MV-4-11 (cell line): ENCODE measurements around the gene IL16.
"Not testable (repeated sequence)": the region's sequence is repeated elsewhere in the genome, so short reads cannot be mapped to it uniquely, and the experiment has no call there.

Experiments
- DNase-seq: peaks from one replicate; lab custom pipeline; 2025; lab: John Stamatoyannopoulos, UW

IL16 gene

DNA sequence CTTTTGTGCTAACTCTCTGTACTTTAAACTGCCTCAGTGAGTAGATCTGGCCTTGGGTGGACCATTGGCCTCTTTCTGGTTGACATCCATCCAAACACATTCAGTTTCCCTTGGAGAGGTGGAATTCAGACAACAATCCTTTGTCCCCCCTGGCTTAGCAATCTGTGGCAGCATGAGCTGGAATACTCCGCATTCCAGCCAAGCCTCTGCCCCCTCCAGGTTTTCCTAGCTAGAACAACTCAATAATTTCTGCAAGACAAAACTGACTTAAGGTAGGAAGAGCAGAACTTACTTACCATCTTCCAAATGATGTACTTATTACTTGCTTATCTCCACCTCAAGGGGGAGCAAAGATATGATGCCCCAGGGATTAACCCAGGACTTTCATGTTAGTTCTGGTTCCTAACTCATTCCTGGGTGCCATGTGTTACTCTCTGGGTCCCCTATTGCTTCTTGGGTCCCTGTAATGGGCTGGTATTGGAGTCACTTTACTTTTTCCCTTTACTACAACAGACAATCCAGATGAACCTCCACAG, 21.8 kb upstream of the IL16 start:
- no peak for DNase-seq

DNA sequence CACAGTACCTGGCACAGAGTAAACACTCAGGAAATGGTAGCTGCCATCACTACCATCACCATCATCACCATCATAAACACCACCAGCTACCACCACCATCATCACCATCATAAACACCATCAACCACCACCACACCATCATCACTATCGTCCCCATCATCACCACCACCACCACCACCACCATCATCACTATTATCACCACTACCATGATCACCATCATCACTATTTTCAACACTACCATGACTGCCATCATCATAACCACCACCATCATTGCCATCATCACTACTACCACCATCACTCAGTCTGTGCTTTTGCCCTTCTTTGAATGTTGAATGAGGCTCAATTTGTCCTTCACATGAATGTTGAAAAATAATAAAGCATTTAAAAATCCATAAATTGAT, 21.2 kb upstream of the IL16 start:
- DNase-seq = no peak

DNA sequence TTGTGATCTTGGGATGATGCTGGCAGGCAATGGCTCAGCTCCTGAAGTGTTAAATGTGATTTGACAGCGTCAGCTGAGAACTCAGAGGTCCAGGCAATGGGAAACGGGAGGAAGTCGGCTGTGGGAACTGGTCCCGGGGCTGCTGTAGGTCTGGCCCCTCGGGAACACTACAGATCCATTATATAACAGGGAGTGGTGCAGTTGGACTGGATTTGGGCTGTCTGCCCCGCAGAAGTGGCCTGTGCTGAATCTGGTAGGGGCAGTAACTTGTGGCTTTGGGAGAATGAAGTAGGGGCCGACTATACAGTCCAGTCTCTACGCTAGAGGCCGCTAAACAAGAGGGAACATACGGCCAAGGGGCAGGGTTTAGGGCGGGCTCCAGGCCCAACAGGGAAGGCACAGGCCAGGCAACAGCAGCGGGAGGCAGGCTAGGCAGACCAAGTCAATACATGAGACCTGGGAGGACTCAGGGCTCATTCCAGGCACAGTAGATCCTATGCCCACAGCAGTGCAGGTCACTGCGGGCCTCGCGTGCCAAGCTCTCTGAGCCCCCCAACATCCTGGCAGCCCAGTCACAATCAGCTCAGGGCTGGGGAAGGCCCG, 20.3 kb upstream of the IL16 start:
- DNase-seq = no peak

DNA sequence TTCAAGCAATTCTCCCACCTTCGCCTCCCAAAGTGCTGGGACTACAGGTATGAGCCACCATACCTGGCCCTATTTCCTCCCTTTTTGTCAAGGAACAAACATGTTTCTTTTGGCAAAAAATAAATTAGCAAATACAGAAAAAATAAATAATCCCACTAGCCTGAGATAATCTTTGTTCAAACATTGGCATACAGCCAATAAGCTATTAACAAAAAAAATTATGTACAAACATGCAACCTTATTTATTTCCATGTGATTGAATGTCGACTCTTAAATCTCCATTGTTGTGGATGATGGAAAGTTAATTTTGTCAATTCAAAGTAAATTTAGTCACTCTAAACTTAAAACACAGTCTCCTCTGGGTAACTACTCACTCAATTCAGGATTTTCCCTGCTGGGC, 18.3 kb upstream of the IL16 start:
- no peak for DNase-seq

DNA sequence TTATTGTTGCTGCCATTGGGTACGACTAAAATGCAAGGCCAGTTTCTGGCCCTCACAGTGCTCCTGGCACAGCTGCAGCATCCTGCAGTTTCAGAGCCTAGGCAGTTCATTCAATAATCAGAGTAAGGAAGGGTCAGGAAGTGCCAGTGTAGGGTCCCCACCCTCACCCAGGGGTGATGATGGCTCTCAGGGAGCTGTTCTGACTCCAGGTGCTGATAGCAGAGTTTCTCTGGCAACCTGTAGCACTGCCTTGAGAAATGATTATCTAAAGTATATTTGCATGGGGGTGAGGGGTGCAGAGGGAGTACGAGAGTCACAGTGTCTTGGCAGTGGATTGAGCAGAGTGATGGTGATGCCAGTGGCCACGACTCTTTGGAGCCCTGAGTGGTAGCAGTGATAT, 15.5 kb upstream of the IL16 start:
- no peak for DNase-seq

DNA sequence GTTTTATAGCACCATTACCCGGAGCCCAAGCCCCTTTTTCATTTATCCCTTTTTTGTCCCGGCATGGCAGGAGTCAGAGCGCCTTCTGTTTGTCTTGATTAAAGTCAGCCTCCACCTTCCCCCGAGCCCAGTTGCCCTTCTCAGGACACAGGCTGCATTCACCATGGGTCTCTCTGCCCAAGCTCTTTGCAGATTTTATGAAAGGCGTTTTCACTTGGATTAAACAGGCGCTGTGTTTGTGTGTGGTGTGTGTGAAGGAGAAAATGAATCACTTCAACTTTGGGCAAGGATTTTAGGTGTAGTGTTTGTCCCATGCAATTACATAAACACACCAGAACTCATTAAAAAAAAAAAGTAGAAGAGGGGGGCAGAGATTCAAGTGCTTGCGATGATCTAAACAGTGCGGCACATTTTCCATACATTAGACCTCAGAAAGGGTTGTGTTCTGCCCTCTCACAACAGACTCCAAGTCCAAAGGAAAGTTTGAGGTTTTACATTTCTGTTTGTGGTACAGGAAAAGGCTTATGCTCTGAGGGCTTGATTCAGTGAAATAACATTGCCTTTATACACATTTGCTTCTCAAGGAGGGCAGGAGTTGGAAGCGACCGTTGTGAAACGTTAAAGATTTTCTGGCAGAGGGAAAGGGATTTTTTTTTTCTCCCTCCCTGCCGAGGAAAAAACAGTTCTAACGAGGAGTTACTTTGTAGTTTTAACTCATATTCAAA, 14.5 kb upstream of the IL16 start:
- no peak for DNase-seq

DNA sequence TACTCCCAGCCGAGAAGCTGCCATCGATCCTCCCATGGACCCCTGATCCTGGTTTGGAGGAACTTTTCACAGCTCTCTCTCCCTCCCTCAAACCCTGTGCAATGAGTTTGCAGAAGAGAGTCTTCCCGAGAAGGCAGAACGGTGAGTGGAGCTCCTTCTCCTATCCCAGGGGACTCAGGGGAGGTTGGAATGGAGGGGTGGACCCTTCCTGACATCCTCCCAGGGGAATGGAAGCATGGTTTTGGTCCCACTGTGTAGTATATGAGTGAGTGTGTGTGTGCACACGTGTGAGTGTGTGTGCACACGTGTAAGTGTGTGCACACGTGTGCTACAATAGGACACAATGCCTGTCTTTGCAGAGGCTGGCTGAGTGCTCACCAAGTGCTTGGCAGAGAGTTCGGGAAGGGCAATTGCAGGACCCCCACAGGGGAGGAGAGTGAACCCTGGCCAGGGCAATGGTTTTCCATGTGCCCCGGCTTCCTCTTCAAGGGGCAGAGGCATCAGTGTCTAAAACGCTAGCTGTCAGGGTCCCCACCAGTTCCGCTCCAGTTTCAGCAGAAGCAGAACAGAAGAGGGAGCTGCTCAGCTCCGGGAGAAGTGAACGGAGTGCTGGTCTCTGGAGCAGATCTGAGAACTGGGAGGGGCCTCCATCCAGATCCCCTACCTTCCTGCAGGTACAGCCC, 13.8 kb upstream of the IL16 start:
- peak; percentile 48 for DNase-seq

DNA sequence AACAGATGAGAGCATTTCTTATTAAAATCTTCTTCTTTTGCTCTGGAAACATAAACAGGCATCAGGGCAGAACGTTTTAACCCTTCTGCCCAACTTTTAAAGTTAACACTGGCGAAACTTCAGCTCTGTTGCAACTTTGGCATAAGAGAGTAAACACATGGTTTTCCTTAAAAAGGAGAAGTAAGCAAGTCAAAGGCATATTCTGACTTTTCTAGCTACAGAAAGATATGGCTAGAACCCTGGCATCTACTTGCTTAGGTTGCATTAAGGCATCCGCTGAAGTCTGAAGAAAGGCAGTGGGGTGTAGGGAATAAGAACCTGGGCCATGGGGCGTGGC, 13.3 kb upstream of the IL16 start:
- peak; percentile 48 for DNase-seq

DNA sequence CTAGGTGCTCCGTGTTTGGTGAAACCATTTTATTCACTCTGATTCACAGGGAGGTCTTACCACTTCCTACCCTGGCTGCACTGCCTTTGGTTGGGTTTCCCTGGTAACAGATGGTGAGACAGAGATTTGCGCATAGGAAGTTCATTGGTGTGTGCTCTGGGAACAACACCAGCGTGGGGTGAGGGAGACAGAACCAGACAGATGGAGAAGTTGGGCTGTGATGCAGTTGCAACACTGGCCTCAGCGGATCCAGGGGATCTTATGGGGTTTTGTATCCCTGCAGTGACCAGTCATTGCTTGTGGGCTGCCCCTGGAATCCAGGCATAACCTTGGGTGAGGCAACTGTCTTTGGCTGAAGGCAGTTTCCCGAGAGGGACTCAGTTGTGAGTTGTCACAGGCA, 12.5 kb upstream of the IL16 start:
- peak; percentile 43 for DNase-seq

DNA sequence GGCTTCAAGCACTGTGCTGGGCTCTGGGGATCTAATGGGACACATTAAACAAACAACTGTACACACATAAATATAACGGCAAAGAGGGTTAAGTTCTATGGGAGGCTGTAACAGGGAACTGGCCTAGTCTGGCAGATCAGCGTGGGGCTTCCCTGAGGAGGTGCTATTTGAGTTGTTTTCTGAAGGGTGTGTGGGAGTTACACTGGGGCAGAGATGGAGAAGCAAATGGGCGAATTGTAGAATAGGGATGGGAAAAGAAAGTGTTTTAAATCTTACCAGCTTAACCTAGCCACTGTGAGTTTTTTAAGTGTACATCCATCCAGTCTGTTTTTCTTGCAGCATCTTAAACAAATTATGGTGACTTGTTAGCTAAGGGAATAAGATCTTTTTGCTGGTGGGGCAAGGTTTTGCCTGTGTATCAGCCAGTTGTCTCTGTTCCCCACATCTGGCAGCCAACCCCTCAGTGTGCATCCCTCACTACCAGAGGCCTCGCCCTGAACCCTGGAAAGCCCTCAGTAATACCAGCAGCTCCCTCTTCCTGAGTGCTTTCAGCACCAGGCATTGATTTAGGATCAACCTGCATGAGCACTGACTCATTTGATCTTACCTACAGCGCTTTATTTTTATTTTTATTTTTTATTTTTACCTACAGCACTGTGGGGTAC, 10.9 kb upstream of the IL16 start:
- no peak for DNase-seq

DNA sequence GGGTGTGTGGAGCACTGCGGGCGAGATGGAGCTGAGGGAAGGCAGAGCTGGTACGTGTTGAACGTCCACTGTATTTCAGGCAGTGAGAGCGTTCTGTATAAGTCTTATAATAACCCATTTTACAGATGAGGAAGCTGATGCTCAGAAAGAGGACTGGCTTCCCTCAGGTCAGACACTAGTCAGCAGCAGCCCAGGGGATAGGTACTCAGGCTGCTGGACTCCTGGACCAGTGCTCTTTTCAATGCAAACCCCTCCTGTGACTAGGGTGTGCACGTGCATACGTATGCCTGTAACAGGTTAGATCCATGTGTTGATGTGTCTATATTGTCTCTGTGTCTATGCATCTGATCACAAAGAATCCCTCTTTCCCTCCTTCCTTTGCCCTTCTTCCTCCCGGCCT, 8.3 kb upstream of the IL16 start:
- no peak for DNase-seq

DNA sequence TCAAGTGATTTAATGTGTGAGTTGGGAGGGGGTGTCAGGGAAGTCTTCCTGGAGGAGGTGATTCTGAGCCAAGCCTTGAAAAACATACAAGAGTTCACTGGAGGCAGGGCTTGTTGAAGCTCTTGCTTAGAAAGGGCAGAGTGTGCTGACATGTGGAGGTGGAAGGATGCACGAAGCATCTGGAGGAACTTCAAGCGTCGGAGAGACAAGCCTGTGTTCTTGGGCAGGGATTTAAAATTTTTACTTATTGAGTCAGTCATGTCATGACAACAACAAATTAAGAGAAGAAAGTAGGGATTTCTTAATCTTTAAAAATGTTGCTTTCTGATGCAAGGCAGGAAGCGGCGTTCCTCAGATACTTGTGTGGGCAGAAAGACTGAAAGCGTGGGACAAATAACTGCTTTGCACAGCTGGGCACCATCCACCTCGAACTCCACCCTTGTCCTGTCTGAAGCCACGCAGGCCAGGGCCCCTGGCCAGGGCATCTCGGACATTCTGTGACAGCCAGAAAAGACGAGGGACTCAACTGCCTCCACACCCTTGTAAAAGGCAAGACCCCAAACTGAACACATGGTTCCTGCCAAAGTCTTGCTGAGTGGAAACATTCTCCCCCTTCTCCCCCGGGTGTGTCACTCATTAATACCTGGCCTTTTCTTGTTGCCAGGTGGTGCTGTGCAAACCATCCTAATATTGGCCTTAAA, 6.9 kb upstream of the IL16 start:
- peak; percentile 3 for DNase-seq

DNA sequence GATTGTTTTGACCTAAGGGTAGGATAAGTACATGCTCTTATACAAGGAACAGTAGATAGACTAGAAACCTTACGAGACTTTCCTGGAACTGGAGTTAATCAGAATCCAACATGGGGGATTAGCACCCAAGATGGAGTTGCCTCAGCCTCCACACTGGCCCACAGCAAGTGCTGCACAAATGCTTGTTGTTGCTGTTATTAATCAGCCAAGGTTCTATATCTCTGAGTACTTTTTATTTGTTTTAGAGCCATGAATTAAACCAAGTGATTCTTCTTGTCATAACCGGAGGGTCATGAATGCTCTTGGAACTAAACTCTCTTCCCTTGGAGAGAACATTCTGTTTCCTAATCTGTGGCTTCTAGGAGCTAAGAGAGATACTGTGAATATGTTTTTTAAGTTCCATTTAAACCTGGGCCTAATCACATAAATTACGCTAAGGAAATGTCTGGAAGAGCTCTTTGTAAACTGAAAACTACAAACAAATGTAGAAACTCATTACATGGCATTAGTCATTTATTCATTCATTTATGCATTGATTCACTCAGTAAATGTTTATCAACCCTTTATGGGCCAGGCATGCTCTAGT, 5.7 kb upstream of the IL16 start:
- DNase-seq = no peak

DNA sequence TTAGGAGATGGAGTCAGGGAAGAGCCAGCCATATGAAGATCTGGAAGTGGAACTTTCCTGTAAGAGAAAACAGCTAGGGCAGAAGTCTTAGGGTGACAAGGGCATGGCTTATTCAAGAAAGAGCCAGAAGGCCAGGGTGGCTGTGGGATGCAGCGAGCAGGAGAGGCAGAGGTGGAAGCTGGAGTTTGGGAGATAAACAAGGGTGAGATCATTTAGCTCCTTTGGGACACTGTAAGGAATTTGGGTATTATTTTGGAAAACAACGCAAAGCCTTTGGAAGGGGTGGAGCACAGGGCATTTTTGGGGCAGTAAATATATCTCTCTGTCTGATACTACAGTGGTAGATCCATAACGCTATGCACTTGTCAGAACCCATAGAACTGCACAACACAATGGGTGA, 5.0 kb upstream of the IL16 start:
- DNase-seq = no peak

DNA sequence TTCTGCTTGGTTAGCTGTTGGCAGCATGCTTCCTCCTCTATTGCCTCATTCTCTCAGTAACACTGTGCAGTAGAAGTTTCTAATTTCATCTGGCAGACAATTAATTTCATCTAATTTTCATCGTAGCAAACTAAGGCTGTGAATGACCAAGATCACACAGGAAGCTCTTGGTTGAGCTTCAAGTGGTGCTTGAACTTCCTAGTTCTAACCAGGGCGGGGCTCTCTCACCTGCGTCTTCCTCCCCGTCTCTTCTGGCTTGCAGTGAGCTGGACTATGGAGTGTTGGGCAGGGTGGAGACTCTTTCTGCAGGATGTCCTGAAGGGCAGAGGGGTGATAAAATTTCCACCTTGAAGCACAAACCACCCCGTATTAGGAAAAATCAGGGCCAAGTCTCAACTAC, 2.0 kb upstream of the IL16 start:
- DNase-seq = no peak

DNA sequence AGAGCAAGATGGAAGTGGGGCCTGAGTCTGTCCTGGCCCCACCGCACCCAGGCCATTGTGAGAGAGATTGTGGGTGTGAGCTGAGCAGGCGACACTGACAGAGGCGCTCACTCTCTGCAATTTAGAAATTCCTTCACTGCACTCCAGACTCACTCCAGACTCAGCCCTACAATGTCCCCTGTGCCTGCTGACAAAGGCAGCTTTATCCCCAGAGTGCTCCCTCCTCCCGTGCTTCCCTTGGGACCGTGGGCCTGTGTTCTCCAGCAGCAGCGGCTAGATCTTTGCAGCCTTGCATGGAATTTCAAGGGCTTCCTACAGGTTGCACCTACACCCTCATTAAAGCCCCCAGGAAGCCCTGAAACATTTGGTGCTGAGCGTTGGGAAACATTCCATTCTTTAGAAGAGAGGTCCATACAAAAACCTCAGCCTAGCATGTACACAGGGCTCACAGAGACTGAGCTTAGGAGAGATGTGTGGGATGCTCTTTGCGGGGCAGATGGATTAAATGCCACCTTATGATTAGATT, 1.3 kb upstream of the IL16 start:
- DNase-seq = no peak

DNA sequence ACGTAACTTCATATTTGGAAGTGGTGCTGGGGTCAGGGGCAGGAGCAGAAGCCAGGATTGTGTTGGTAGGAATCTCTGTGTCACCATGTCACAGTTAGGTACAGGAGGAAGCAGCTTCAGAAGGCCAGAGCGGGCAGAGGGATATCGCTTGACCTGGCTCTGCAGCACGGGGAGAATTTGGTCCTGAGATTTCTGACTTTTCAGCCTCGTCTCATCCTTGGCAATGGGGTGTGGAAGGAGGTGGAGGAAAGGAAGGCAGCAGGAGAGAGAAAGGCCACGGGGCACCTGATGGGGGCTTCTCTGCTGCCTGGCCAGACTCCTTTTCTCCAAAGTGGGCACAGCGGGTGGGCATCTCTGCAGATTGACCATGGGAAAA, 564 bp downstream of the IL16 start:
- DNase-seq = no peak

DNA sequence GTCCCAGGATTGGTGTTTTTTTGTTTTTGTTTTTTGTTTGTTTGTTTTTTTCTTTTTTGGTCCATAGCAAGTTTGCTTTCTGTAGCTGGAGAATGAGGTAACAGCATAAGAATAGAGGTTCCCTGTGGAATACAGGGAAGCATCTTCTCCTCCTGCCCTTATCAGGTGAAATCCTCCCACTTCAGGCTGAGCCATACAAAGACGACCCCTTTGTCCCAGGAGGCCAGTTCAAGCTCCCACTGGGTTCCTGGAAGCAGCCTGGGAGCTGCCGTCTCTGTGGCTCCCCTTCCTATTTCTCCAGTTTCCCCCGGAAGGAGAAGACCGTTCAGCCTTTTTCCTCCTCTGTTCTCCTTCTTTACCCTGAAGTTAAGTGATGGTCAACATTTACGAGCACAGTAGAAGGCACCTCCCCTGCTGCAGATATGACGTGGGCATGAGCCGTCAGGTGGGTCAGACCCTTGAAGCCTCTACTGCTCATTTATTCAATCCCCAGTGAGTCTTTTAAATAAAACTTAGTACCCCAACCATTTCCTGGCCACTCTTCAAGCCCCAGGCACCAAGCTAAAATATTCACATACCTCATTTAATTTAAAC, 1.1 kb downstream of the IL16 start:
- DNase-seq = no peak

DNA sequence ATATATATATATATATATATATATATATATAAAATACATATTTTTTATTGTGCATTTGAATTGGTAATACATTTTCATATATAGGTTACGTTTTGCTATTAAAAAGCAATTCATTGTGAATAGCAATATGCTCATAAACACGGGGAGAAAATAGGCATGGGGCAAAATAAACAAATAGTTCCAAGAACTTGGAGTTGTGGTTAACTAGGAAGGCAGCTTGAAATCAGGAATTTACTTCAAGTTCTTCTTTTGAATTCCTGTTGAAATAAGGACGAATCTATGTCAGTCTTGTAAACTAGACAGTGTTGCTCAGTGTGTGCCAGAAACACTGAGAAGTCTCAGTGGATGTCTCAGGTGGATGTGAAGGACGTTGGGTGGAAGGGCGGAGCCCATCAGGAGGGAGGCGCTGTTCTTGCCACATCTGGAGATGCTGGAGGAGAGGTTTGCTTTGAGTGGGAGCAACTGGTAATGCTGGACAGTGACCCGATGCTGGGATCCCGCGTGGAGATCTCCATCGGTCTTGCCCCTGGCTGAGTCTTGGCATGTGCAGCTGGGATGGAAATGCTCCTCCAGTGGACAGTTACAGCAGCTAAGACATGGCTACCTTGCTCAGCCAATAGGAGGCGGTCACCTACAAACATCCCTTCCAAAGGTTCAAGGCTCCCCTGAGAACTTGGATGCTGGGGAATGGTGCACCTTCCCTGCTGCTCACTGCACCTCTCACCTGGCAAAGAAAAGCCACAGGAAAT, 2.5 kb downstream of the IL16 start:
- no peak for DNase-seq

DNA sequence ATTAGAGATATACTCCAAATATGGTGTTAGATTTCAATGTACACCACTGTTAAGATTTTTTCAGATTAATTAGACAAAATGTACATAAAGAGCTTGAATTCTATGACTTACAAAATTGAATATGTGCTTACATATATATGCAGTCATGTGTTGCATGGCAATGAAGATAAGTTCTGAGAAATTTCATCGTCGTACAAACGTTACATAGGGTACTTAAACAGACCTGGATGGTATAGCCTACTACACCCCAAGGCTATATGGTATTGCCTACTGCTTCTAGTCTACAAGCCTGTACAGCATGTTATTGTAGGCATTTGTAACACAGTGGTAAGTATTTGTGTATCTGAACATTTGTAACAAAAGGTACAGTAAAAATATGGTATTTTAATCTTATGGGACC, 9.3 kb downstream of the IL16 start:
- no peak for DNase-seq

DNA sequence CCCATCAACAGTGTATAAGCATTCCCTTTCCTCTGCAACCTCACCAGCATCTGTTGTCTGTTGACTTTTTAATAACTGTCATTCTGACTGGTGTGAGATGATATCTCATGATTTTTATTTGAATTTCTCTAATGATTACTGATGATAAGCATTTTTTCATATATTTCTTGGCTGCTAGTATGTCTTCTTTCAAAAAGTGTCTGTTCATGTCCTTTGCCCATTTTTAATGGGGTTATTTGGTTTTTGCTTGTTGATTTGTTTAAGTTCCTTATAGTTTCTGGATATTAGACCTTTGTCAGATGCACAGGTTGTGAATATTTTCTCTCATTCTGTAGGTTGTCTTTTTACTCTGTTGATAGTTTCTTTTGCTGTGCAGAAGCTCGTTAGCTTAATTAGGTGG, 11.3 kb downstream of the IL16 start:
- not testable (repeated sequence) for DNase-seq
